HEK293T (cell line): ENCODE results near the gene SENP5.
"Not testable (repeated sequence)": the region's sequence is repeated elsewhere in the genome, so short reads cannot be mapped to it uniquely, and the experiment has no call there.

Source experiments
- CTCF ChIA-PET: fragments of 350-600 bp; formaldehyde crosslinking; extraction: SDS; loops from one replicate; lab custom pipeline; 2021; ENCODE audit warnings: antibody characterized with exemption, inconsistent platforms; lab: Yijun Ruan, JAX
- POLR2A ChIA-PET: fragments of 350-600 bp; formaldehyde crosslinking; extraction: SDS; loops from one replicate; lab custom pipeline; 2020; ENCODE audit warnings: antibody characterized with exemption, inconsistent platforms; lab: Yijun Ruan, JAX
- DNase-seq: peaks from one replicate; pipeline ENCODE4 v3.0.0; 2012; ENCODE audit warnings: mixed read lengths; ENCODE audit errors: extremely low spot score
- ARNT ChIP-seq: fragments of 450-650 bp; IDR thresholded peaks from 2 replicates; pipeline ENCODE4 v1.6.1; 2017; ENCODE audit warnings: mild to moderate bottlenecking
- BHLHE40 ChIP-seq: fragments of 450-650 bp; IDR thresholded peaks from 2 replicates; pipeline ENCODE4 v1.6.1; 2016; ENCODE audit warnings: mild to moderate bottlenecking, moderate library complexity, borderline replicate concordance
- CTBP1 ChIP-seq: fragments of 450-650 bp; IDR thresholded peaks from 2 replicates; pipeline ENCODE4 v1.6.1; 2016; ENCODE audit warnings: borderline replicate concordance
- ELF4 ChIP-seq: fragments of 450-650 bp; IDR thresholded peaks from 2 replicates; pipeline ENCODE4 v1.6.1; 2017; ENCODE audit warnings: antibody characterized with exemption
- FOXA1 ChIP-seq: fragments of 450-650 bp; IDR thresholded peaks from 2 replicates; pipeline ENCODE4 v1.6.1; 2016; ENCODE audit warnings: mild to moderate bottlenecking
- FOXK2 ChIP-seq: fragments of 450-650 bp; IDR thresholded peaks from 2 replicates; pipeline ENCODE4 v1.6.1; 2016; ENCODE audit warnings: mild to moderate bottlenecking
- FOXM1 ChIP-seq: fragments of 450-650 bp; IDR thresholded peaks from 2 replicates; pipeline ENCODE4 v1.6.1; 2017; ENCODE audit warnings: mild to moderate bottlenecking, borderline replicate concordance
- HDGF ChIP-seq: fragments of 450-650 bp; IDR thresholded peaks from 2 replicates; pipeline ENCODE4 v1.6.1; 2017; ENCODE audit warnings: antibody characterized with exemption, borderline replicate concordance
- L3MBTL2 ChIP-seq: fragments of 450-650 bp; conservative IDR thresholded peaks from 2 replicates; pipeline ENCODE4 v1.6.1; 2016; ENCODE audit warnings: mild to moderate bottlenecking
- LEF1 ChIP-seq: fragments of 450-650 bp; IDR thresholded peaks from 2 replicates; pipeline ENCODE4 v1.6.1; 2017; ENCODE audit warnings: mild to moderate bottlenecking, borderline replicate concordance
- NFRKB ChIP-seq: fragments of 450-650 bp; IDR thresholded peaks from 2 replicates; pipeline ENCODE4 v1.6.1; 2016; ENCODE audit warnings: mild to moderate bottlenecking, moderate library complexity
- SP1 ChIP-seq: fragments of 450-650 bp; IDR thresholded peaks from 2 replicates; pipeline ENCODE4 v1.6.1; 2017
- SUZ12 ChIP-seq: fragments of 450-650 bp; IDR thresholded peaks from 2 replicates; pipeline ENCODE4 v1.6.1; 2016; ENCODE audit warnings: mild to moderate bottlenecking
- TARDBP ChIP-seq: fragments of 450-650 bp; IDR thresholded peaks from 2 replicates; pipeline ENCODE4 v1.6.1; 2016
- ZNF384 ChIP-seq: fragments of 450-650 bp; IDR thresholded peaks from 2 replicates; pipeline ENCODE4 v1.6.1; 2016
- TF ChIP-seq, protein P1 (sequence below): fragments of 450-650 bp; IDR thresholded peaks from 2 replicates; pipeline ENCODE4 v1.6.1; 2016

Gene SENP5

DNA sequence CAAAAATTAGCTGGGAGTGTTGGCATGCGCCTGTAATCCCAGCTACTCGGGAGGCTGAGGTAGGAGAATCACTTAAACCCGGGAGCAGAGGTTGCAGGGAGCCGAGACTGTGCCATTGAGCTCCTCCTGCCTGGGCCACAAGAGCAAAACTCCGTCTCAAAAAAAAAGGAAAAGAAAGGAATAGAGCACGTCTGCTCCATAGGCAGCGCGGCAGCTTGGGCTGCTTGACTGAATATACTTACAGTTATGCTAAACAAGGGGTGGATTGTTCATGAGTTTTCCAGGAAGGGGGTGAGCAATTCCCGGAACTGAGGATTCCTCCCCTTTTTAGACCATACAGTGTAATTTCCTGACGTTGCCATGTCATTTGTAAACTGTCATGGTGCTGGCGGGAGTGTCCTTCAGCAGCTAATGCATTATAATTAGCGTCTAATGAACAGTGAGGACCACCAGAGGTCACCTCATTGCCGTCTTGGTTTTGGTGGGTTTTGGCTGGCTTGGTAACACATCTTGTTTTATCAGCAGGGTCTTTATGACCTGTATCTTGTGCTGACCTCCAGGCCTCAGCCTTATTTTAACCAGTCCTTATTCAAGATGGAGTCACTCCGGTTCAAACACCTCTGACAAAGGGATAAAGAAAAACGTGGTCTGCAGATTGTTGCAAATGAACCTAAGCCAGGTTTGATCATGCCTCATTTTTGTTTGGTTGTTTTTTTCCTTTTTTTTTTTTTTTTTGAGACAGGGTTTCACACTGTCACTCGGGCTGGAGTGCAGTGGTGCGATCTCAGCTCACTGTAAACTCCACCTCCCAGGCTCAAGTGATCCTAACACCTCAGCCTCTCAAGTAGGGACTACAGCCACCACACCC is 24.9 kb upstream of the SENP5 start:
- ChIA-PET CTCF (no interaction called here), POLR2A (interaction anchor here (1.2 kb wide), 1 partner anchor 25 kb away, joined by 3 read pairs; the partner anchor contains the start of gene SENP5)
- TF ChIP-seq HDGF (no peak), NFRKB (no peak), LEF1 (no peak), FOXM1 (no peak), L3MBTL2 (no peak), TARDBP (no peak), SUZ12 (no peak)
- DNase-seq: no peak

DNA sequence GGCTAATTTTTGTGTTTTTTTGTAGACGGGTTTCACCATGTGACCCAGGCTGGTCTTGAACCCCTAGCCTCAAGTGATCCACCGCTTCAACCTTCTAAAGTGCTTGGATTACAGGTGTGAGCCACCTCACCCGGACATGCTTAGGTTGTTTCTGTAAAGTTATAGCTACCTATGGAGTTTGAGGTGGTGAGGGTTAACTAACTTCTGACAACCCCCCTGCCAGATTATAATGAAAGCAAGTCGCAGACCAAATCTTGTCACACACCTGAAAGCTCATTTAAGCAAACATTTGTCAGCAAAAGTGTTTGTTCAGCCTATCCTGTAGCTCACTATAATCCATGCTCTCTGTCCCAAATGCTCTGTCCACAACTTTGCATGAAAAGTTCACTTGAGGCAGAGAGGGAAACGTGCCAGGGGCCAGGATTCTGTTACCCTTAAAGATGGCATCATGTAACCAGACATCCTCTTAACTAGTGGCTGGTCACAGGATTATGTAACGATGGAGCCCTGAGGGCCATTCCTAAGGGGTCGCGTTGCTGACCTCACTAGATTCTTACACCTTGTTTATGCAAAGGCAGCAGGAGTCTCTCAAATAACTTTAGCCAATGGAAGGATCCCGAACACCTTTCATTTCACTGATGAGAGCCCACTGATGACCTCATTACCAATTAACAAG is 24.1 kb upstream of the SENP5 start:
- CTCF ChIA-PET: no interaction called here
- POLR2A ChIA-PET: interaction anchor here (1.2 kb wide), 1 partner anchor 24 kb away, joined by 3 read pairs; the partner anchor contains the start of gene SENP5
- no peak for DNase-seq
- TF ChIP-seq ZNF384 (no peak), L3MBTL2 (no peak), SUZ12 (no peak), ARNT (no peak), FOXK2 (no peak), SP1 (no peak), ELF4 (no peak), FOXA1 (no peak), BHLHE40 (no peak), FOXM1 (no peak), CTBP1 (no peak), NFRKB (no peak), LEF1 (no peak)
- TF ChIP-seq, protein P1, sequence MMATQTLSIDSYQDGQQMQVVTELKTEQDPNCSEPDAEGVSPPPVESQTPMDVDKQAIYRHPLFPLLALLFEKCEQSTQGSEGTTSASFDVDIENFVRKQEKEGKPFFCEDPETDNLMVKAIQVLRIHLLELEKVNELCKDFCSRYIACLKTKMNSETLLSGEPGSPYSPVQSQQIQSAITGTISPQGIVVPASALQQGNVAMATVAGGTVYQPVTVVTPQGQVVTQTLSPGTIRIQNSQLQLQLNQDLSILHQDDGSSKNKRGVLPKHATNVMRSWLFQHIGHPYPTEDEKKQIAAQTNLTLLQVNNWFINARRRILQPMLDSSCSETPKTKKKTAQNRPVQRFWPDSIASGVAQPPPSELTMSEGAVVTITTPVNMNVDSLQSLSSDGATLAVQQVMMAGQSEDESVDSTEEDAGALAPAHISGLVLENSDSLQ: no peak

DNA sequence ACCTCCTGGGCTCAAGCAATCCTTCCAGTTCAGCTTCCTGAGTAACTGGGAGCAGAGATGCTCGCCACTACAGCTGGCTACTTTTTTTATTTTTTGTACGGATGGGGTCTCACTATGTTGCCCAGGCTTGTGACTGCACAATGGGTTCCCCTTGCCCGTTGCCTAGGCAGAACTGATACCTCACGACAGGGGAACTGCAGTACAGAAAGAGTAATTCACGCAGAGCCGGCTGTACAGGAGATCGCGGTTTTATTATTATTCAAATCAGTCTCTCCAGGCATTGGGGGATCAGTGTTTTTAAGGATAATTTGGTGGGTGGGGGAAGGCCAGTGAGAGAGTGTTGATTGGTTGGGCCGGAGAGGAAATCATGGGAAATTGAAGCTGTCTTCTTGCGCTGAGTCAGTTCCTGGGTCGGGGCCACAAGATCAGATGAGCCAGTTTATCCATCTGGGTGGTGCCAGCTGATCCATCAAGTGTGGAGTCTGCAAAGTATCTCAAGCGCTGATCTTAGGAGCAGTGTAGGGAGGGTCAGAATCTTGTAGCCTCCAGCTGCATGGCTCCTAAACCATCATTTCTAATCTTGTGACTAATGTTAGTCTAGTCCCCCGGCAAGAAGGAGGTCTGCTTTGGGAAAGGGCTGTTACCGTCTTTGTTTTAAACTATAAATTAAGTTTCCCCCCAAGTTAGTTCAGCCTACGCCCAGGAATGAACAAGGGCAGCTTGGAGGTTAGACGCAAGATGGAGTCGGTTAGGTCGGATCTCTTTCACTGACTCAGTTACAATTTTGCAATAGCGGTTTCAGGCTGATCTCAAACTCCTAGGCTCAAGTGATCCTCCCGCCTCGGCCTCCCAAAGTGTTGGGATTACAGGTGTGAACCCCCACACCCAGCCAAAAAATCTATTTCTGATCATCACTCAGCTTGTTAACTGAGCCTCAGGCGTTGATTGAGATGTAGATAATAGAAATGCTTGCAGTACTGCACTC is 23.2 kb upstream of the SENP5 start:
- CTCF ChIA-PET, DNase-seq: not testable (repeated sequence)
- POLR2A ChIA-PET: interaction anchor here (1.2 kb wide), 1 partner anchor 23 kb away, joined by 3 read pairs; the partner anchor contains the start of gene SENP5

DNA sequence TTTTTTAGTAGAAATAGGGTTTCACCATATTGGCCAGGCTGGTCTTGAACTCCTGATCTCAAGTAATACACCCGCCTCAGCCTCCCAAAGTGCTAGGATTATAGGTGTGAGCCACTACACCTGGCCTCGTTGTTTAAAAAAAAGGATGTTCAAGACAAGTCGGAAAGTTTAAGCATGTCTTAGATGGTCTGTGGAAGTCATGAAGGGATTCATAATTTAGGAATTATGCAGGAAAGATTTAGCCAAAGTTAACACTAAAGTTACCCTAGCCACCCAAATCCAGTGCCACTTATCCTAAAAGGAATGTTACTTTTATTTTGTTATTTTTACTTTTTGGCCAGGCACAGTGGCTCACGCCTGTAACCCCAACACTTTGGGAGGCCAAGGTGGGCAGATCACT is 19.3 kb upstream of the SENP5 start:
- CTCF ChIA-PET, DNase-seq, POLR2A ChIA-PET: not testable (repeated sequence)

DNA sequence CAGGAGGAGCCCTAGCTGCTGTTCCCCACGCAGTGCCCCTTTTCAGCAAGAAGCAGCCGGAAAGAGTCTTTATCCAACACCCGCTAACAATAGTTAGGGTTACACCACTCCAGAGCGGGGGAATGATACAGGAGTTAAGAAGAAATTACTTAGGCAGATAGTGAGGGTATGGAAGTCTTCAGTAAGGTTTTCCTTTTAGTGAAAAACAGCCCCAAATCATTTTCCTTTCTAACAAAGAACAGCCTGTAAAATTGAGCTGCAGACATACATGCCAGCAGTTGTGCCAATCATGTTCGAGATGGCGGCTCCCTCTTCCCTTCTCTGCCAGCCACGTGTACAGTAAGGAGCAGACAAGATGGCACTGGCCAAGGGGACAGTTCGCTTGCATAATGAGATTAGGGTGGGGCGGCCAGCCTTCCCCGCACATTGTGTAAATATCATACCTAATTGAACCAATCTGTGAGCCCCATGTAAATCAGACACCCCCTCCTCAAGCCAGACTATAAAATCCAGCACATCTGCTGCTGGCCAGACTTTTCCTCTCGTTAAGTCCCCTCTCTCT is 18.5 kb upstream of the SENP5 start:
- ChIA-PET CTCF (no interaction called here), POLR2A (no interaction called here)
- TF ChIP-seq, protein P1: no peak
- TF ChIP-seq SUZ12 (no peak), CTBP1 (no peak), FOXK2 (no peak), HDGF (no peak), SP1 (no peak), BHLHE40 (no peak), FOXA1 (no peak), ARNT (no peak), ZNF384 (no peak), NFRKB (no peak), ELF4 (no peak), LEF1 (no peak), L3MBTL2 (no peak), FOXM1 (no peak), TARDBP (no peak)
- DNase-seq: no peak

DNA sequence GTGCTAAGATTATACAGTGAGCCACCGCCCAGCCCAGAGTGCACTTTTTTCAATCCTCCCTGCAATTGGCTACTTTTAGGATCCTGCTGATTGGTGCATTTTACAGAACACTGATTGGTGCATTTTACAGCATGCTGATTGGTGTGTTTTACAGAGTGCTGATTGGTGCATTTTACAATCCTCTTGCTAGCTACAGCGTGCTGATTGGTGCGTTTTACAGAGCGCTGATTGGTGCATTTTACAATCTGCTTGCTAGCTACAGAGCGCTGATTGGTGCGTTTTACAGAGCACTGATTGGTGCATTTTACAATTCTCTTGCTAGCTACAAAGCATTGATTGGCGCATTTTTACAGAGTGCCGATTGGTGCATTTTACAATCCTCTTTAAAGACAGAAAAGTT is 4.7 kb upstream of the SENP5 start:
- POLR2A ChIA-PET, DNase-seq: not testable (repeated sequence)
- CTCF ChIA-PET: interaction anchor here (0.6 kb wide), 1 partner anchor 177 kb away, joined by 3 read pairs; no protein-coding TSS in a partner anchor
